ENCODE measurements around the gene NLK. TPM values are rescaled to one million over a fixed set of nuclear protein-coding genes. Genes with fewer than 3 reads are reported as not detected.

The NLK gene
- total RNA-seq, 2 donors from 2014 or later = 19.8 to 37.0 TPM

- intact Hi-C loops (cut with DNase I) = no loop called here
- no peak overlapping the region for H3K4me3 ChIP-seq
- H3K27ac ChIP-seq = no peak overlapping the region
- H3K27me3 ChIP-seq (replicated peaks; ENCODE audit: insufficient read depth) = no peaks in the 10 kb centered on the region
- TF ChIP-seq POLR2A (IDR thresholded peaks at IDR 0.05) (no peak), POLR2AphosphoS5 (IDR thresholded peaks at IDR 0.05) (no peak), CTCF (IDR thresholded peaks at IDR 0.05) (no peak)
- no peak for DNase-seq (ENCODE audit: low spot score)
- no peaks in the 10 kb centered on the region for H3K4me1 ChIP-seq (replicated peaks)
- H3K36me3 ChIP-seq = no peaks in the 10 kb centered on the region
- no peaks in the 10 kb centered on the region for H3K9me3 ChIP-seq
- WGBS = 19% methylated on average over 3 of the region's 3 CpGs
Measured at GRCh38 chr17:28173031-28173561, 130.6 kb downstream of the NLK start.

GRCh38 chr17:28173801-28174200 is 131.3 kb downstream of the NLK start:
- H3K27me3 ChIP-seq (replicated peaks; ENCODE audit: insufficient read depth) = no peaks in the 10 kb centered on the region
- intact Hi-C loops (cut with DNase I) = no loop called here
- no peak overlapping the region for H3K27ac ChIP-seq
- H3K9me3 ChIP-seq = no peaks in the 10 kb centered on the region
- DNase-seq (ENCODE audit: low spot score) = no peak
- TF ChIP-seq POLR2AphosphoS5 (IDR thresholded peaks at IDR 0.05) (no peak), CTCF (IDR thresholded peaks at IDR 0.05) (no peak), POLR2A (IDR thresholded peaks at IDR 0.05) (no peak)
- H3K4me3 ChIP-seq = no peak overlapping the region
- H3K36me3 ChIP-seq = no peaks in the 10 kb centered on the region
- no peaks in the 10 kb centered on the region for H3K4me1 ChIP-seq (replicated peaks)
- WGBS = 32% methylated on average over 1 of the region's 1 CpG

- no peak overlapping the region for H3K4me3 ChIP-seq
- no peak for DNase-seq (ENCODE audit: low spot score)
- H3K36me3 ChIP-seq = no peaks in the 10 kb centered on the region
- intact Hi-C loops (cut with DNase I) = no loop called here
- WGBS = 66% methylated on average over 5 of the region's 5 CpGs
- no peaks in the 10 kb centered on the region for H3K9me3 ChIP-seq
- no peak for TF ChIP-seq CTCF (IDR thresholded peaks at IDR 0.05)
- TF ChIP-seq POLR2A (IDR thresholded peaks at IDR 0.05) = no peak
- TF ChIP-seq POLR2AphosphoS5 (IDR thresholded peaks at IDR 0.05) = no peak
- H3K27ac ChIP-seq = no peak overlapping the region
- H3K4me1 ChIP-seq (replicated peaks) = no peaks in the 10 kb centered on the region
- no peaks in the 10 kb centered on the region for H3K27me3 ChIP-seq (replicated peaks; ENCODE audit: insufficient read depth)
Measured at GRCh38 chr17:28174352-28175046, 132.0 kb downstream of the NLK start.

- no peaks in the 10 kb centered on the region for H3K36me3 ChIP-seq
- DNase-seq (ENCODE audit: low spot score) = no peak
- no peak overlapping the region for H3K27ac ChIP-seq
- no peaks in the 10 kb centered on the region for H3K9me3 ChIP-seq
- TF ChIP-seq CTCF (IDR thresholded peaks at IDR 0.05) (no peak), POLR2AphosphoS5 (IDR thresholded peaks at IDR 0.05) (no peak), POLR2A (IDR thresholded peaks at IDR 0.05) (no peak)
- H3K4me3 ChIP-seq = no peak overlapping the region
- H3K27me3 ChIP-seq (replicated peaks; ENCODE audit: insufficient read depth) = no peaks in the 10 kb centered on the region
- WGBS = 87% methylated on average over 2 of the region's 2 CpGs
- intact Hi-C loops (cut with DNase I) = no loop called here
- H3K4me1 ChIP-seq (replicated peaks) = no peaks in the 10 kb centered on the region
Measured at GRCh38 chr17:28177351-28177750, 134.9 kb downstream of the NLK start.

GRCh38 chr17:28178800-28179199 is 136.3 kb downstream of the NLK start:
- Histone ChIP-seq H3K27me3 (replicated peaks; ENCODE audit: insufficient read depth) (no peaks in the 10 kb centered on the region), H3K36me3 (no peaks in the 10 kb centered on the region), H3K4me3 (no peak overlapping the region), H3K9me3 (no peaks in the 10 kb centered on the region), H3K4me1 (replicated peaks) (no peaks in the 10 kb centered on the region), H3K27ac (no peak overlapping the region)
- DNase-seq (ENCODE audit: low spot score) = no peak
- 90% methylated on average over 3 of the region's 3 CpGs for WGBS
- no peak for TF ChIP-seq POLR2AphosphoS5 (IDR thresholded peaks at IDR 0.05)
- no peak for TF ChIP-seq CTCF (IDR thresholded peaks at IDR 0.05)
- TF ChIP-seq POLR2A (IDR thresholded peaks at IDR 0.05) = no peak
- intact Hi-C loops (cut with DNase I) = no loop called here
